Renal pelvis (tissue), 12 donors: ENCODE measurements around the gene FTSJ3. TPM values are rescaled to one million over a fixed set of nuclear protein-coding genes. Genes with fewer than 3 reads are reported as not detected.
"Not testable (repeated sequence)": the region's sequence is repeated elsewhere in the genome, so short reads cannot be mapped to it uniquely, and the experiment has no call there.

Experiments
- DNase-seq: peaks from one replicate; pipeline ENCODE4 v3.0.0-alpha.2; 2013
- long read RNA-seq, 16 experiments: transcript quantifications; one replicate each; lab custom pipeline, GENCODE V29; 2026
- polyA plus RNA-seq, 3 donors: library from polyadenylated mRNA; unstranded; fragments of 120-200 nt; gene quantifications; one replicate each; pipeline ENCODE4 v1.2.1, GENCODE V29; 2013; ENCODE audit not compliant: insufficient read length in 3 of 3

Gene FTSJ3, protein sequence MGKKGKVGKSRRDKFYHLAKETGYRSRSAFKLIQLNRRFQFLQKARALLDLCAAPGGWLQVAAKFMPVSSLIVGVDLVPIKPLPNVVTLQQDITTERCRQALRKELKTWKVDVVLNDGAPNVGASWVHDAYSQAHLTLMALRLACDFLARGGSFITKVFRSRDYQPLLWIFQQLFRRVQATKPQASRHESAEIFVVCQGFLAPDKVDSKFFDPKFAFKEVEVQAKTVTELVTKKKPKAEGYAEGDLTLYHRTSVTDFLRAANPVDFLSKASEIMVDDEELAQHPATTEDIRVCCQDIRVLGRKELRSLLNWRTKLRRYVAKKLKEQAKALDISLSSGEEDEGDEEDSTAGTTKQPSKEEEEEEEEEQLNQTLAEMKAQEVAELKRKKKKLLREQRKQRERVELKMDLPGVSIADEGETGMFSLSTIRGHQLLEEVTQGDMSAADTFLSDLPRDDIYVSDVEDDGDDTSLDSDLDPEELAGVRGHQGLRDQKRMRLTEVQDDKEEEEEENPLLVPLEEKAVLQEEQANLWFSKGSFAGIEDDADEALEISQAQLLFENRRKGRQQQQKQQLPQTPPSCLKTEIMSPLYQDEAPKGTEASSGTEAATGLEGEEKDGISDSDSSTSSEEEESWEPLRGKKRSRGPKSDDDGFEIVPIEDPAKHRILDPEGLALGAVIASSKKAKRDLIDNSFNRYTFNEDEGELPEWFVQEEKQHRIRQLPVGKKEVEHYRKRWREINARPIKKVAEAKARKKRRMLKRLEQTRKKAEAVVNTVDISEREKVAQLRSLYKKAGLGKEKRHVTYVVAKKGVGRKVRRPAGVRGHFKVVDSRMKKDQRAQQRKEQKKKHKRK
- 10 to 100 TPM; 66.9 to 75.2 (median 73.2) TPM for polyA plus RNA-seq
- long read RNA-seq, donor 1, transcript FTSJ3-201 (21 exons, 3,559 nt) = major isoform, 6 of 330 reads
- long read RNA-seq, donor 1, partial matches to known transcripts = 214 of 330 reads
- long read RNA-seq, donor 1, other reads (novel, unspliced or antisense) = 110 of 330 reads
- long read RNA-seq, donor 2, transcript FTSJ3-201 (21 exons, 3,559 nt) = major isoform, 8 of 64 reads
- long read RNA-seq, donor 2, partial matches to known transcripts = 53 of 64 reads
- long read RNA-seq, donor 2, other reads (novel, unspliced or antisense) = 0 of 64 reads
- long read RNA-seq, donor 3, partial matches to known transcripts = 164 of 238 reads
- long read RNA-seq, donor 3, other reads (novel, unspliced or antisense) = 69 of 238 reads
- long read RNA-seq, donor 4, partial matches to known transcripts = 23 of 27 reads
- long read RNA-seq, donor 4, other reads (novel, unspliced or antisense) = 0 of 27 reads
- long read RNA-seq, donor 5, partial matches to known transcripts = 0 of 1 reads
- long read RNA-seq, donor 5, other reads (novel, unspliced or antisense) = 0 of 1 reads
- long read RNA-seq, donor 6, transcript FTSJ3-201 (21 exons, 3,559 nt) = major isoform, 5 of 44 reads
- long read RNA-seq, donor 6, partial matches to known transcripts = 36 of 44 reads
- long read RNA-seq, donor 6, other reads (novel, unspliced or antisense) = 0 of 44 reads
- long read RNA-seq, donor 7, transcript FTSJ3-201 (21 exons, 3,559 nt) = major isoform, 7 of 30 reads
- long read RNA-seq, donor 7, partial matches to known transcripts = 20 of 30 reads
- long read RNA-seq, donor 7, other reads (novel, unspliced or antisense) = 0 of 30 reads
- long read RNA-seq, donor 8, partial matches to known transcripts = 61 of 62 reads
- long read RNA-seq, donor 8, other reads (novel, unspliced or antisense) = 0 of 62 reads
- long read RNA-seq, donor 9, transcript FTSJ3-201 (21 exons, 3,559 nt) = major isoform, 6 of 61 reads
- long read RNA-seq, donor 9, partial matches to known transcripts = 53 of 61 reads
- long read RNA-seq, donor 9, other reads (novel, unspliced or antisense) = 0 of 61 reads
- long read RNA-seq, donor 10, partial matches to known transcripts = 57 of 58 reads
- long read RNA-seq, donor 10, other reads (novel, unspliced or antisense) = 0 of 58 reads
- long read RNA-seq, donor 11, partial matches to known transcripts = 82 of 121 reads
- long read RNA-seq, donor 11, other reads (novel, unspliced or antisense) = 39 of 121 reads
- long read RNA-seq, donor 12, transcript FTSJ3-201 (21 exons, 3,559 nt) = major isoform, 5 of 314 reads
- long read RNA-seq, donor 12, partial matches to known transcripts = 203 of 314 reads
- long read RNA-seq, donor 12, other reads (novel, unspliced or antisense) = 105 of 314 reads
- long read RNA-seq, donor 13, partial matches to known transcripts = 175 of 218 reads
- long read RNA-seq, donor 13, other reads (novel, unspliced or antisense) = 41 of 218 reads
- long read RNA-seq, donor 14 = 0 reads
- long read RNA-seq, donor 15 = 0 reads
- long read RNA-seq, donor 16, partial matches to known transcripts = 65 of 70 reads
- long read RNA-seq, donor 16, other reads (novel, unspliced or antisense) = 0 of 70 reads

DNA sequence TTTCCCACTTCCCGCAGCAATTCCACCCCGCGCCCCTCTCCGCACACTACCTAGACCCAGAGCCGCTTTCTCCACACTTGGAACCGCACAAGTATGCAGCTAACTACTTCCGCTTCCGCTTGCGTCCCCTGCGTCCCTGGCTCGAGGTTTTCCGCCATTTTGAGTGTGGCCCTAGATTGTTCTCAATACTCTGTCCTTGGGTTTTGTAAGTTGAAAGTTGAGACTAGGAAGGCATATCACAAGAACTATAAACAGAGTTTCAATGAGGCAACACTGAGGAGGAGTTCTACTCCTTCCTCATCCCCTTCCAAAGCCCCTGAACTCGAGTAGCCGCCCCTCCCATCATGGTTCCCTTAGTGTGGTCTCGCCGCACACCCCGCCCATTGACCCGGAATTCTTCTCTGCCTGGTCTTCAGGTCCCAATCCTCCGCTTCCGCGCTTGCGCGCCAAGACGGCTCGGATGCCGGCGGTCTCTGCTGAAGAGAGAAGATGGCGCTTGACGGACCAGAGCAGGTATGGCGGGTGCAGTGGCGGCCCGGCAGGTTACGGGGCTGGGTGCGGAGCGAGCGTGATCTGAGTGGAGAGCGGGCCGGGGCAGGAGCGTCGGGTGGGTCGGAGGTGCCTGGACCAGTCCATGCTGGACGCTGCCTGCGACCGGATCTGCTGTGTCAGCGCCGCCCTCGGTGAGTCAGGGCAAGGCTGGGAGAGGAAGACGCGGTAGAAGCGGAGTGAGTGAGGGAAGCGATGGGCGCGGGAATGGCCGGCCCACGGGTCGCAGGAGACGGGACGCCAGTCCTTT, at the start of gene FTSJ3, which contains the start of gene PSMC5:
TSS of gene FTSJ3 (minus strand) at position 662 of the 799 bp plus-strand sequence. CDS start 761 bp downstream, outside the sequence.
TSS of gene PSMC5 (plus strand) at position 430 of the 799 bp plus-strand sequence. CDS start at position 490, 60 bp downstream.
- peak; percentile 97 for DNase-seq

DNA sequence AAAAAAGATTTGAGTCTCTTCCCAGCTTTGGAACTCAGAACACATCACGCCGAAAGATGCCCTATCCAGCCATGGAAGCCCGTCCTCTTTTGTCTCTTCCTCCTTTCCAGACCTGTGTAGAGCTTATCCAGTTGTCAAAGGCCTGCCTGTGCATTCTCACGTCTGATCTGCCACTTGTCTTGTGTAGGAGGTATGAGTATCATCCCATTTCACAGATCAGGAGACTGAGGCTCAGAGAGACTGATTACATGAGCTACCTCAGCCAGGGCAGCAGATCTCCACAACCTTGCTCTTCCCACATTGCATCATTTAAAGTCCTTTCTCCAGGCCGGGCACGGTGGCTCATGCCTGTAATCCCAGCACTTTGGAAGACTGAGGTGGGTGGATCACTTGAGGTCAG, 47.2 kb upstream of the FTSJ3 start:
- not testable (repeated sequence) for DNase-seq

DNA sequence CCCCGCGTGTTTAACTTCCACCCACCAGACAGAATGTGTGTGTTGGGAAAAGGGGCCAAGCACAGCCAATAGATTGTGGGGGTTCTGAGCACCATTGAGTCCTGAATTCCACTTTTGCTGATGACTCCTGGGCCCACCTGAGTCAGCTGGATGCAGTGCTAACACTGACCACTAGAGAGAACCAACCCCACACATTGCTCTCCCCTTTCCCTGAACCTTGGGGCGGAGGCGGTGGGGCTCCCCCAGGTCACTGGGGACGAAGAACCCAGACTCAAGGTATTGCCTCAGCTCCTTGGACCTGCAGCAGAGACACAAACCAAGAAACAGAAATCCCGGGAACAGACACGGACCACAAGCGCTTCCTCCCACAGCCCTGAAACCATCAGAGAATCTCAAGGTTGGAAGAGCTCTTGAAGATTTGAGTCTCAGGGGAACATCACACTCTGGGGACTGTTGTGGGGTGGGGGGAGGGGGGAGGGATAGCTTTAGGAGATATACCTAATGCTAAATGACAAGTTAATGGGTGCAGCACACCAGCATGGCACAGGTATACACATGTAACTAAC, 46.7 kb upstream of the FTSJ3 start:
- not testable (repeated sequence) for DNase-seq

DNA sequence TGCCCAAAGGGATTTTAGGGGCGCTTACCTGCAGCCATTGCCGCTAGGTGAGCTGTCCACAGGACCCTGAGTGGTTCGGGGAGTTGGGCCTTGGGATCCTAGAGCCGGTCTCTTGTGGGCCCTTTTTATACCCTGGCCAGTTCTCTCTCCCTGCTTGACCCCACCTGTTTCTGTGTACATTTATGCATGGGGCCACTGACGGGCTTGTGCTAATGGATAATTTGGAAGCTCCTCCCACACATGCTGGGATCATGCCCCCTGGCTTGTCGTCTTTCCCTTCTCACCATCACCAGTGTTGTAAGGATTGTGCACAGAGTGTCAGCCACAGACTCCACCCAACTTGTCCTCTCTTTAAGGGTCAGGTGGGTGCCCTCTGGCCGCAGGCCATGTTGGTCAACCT, 46.1 kb upstream of the FTSJ3 start, which contains the start of gene CSH2:
TSS of gene CSH2 (minus strand) at position 101 of the 400 bp plus-strand sequence. CDS start at position 38, 63 bp downstream.
- not testable (repeated sequence) for DNase-seq

GRCh38 chr17:63871646-63872365, 44.3 kb upstream of the FTSJ3 start:
- not testable (repeated sequence) for DNase-seq

GRCh38 chr17:63870292-63870665, 42.8 kb upstream of the FTSJ3 start:
- not testable (repeated sequence) for DNase-seq

DNA sequence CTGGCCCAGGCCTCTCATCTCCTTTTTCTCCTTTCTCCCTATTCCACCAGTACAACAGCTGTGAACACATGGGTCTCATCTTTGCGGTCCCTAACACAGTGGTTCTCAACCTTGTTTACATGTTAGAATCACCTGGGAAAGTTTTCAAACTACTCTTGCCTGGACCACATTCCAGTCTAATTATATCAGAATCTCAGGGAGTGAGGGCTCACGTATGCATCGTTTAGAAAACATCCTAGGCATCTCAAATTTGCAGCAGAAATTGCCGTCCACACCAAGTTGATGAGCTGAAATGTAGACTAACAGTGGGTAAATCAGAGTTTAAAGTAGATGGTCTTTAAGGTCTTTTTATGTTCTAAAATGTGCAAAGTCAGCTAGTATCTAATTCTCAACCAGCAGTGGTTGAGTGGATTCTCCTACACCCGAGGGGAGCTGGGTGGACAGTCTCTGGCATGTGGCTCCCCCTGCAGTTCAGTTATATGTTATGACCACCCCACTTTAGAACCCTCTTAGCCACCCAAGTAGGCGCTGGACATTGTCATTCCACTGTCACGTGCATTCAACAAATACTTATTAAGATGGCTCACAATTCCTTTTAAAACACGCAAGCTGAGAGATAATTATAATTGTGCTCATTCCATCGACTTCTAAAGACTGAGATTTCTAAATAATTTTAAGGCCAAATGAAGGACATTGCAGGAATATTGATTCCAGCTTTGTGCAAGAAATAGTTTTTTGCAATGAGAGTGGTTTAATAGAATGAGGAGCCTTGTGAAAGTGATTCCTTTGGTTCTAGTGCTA, 42.2 kb upstream of the FTSJ3 start:
- not testable (repeated sequence) for DNase-seq

DNA sequence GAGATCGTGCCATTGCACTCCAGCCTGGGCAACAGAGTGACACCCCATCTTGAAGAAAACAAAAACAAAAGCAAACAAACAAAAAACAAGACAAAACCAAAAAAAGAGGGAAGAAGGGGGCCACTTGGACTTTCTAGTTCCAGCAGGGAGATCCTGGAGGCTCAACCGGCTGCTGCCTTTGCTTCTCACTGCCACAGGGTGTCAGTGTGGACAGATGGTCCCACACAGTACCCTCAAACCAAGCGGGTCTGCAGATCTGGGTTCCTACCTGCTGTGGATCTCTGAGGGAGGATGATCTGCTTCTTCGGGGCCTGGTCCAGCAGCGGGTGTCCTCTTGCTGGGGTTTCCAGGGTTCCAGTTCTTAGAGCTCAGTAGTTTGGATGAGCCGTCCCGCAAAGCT, 39.2 kb upstream of the FTSJ3 start:
- not testable (repeated sequence) for DNase-seq

DNA sequence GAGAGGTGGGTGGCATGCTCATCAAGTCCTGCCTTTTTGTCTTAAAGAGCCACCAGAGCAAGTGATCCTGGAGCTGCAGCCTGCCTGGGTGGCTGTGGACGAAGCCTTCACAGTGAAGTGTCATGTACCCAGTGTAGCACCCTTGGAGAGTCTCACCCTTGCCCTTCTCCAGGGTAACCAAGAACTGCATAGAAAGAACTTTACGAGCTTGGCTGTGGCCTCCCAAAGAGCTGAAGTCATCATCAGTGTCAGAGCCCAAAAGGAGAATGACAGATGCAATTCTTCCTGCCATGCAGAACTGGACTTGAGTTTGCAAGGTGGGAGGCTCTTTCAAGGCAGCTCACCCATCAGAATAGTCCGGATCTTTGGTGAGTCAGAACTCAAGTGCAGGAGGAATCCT, 31.8 kb upstream of the FTSJ3 start:
- no peak for DNase-seq

GRCh38 chr17:63856425-63856824, 29.0 kb upstream of the FTSJ3 start:
- not testable (repeated sequence) for DNase-seq

DNA sequence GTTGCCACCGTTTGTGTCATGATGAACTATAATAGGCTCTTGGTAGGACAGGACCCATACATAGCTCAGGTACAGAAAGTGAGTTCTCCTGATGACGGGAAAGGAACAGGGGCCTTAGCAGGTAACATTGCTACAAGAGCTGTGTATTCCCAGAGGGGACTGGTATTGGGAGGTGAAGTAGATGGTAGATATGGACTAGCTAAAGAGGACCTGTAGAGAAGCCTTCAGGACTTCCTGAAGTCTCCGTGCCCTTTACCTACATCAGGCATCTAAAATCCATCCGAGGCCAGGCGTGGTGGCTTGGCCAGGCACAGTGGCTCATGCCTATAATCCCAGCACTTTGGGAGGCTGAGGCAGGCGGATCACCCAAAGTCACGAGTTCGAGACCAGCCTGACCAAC, 27.7 kb upstream of the FTSJ3 start:
- no peak for DNase-seq

DNA sequence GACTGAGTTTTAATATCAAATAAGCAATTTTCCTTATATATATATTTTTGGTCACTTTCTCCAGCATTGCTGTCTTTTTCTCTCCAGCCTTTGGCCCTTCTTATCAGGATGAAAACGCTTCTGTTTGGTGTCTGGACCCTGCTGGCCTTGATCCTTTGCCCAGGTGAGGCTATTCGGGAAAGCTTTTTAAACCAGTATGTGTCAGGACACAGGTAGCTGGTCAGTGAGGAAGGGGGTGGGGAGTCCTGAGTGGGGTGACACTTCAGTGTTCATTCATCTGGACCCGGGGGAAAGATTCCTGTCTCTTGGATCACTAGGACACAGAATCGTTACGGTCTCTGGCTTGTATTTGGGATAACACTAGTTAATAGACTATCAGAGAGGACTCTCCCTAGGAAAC, 27.2 kb upstream of the FTSJ3 start:
- DNase-seq = no peak

DNA sequence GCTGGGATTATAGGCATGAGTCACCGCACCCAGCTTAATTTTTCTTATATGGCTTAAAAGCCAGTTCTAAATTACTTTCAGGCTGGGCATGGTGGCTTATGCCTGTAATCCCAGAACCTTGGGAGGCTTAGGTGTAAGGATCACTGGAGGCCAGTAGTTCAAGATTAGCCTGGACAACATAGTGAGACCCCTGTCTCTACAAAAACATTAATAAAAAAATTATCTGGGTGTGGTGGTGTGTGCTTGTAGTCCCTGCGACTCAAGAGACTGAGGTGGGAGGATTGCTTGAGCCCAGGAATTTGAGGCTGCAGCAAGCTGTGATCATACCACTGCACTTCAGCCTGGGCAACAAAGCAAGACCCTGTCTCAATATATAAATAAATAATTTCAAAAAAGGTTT, 25.8 kb upstream of the FTSJ3 start:
- DNase-seq = no peak

GRCh38 chr17:63850401-63850800, 22.9 kb upstream of the FTSJ3 start:
- no peak for DNase-seq

GRCh38 chr17:63848834-63849689, 21.6 kb upstream of the FTSJ3 start:
- peak; percentile 87 for DNase-seq
